Astrocyte of the cerebellum (primary cell): ENCODE measurements around the gene HLA-DOB.
"Not testable (repeated sequence)": the region's sequence is repeated elsewhere in the genome, so short reads cannot be mapped to it uniquely, and the experiment has no call there.

Experiments
- DNase-seq: peaks from one replicate; pipeline ENCODE4 v3.0.0-alpha.2; 2011; ENCODE audit warnings: low read depth
- H3K4me3 ChIP-seq: 2 replicates; pipeline ENCODE4 v1.5.1; 2011; ENCODE audit warnings: mild to moderate bottlenecking, low read depth, low read length, moderate library complexity
- in situ Hi-C: cut with HindIII; loops from 2 replicates; pipeline ENCODE4 v1.10.0; 2017; ENCODE audit warnings: low sequenced_read_pairs
- TF ChIP-seq, protein P1 (sequence below): IDR thresholded peaks from 2 replicates; pipeline ENCODE4 v1.5.1; 2012; ENCODE audit warnings: low read length, low read depth, moderate library complexity, mild to moderate bottlenecking; ENCODE audit errors: missing control alignments

Gene HLA-DOB

GRCh38 chr6:32815996-32816395, 806 bp downstream of the HLA-DOB start:
- no peak for DNase-seq
- TF ChIP-seq, protein P1, sequence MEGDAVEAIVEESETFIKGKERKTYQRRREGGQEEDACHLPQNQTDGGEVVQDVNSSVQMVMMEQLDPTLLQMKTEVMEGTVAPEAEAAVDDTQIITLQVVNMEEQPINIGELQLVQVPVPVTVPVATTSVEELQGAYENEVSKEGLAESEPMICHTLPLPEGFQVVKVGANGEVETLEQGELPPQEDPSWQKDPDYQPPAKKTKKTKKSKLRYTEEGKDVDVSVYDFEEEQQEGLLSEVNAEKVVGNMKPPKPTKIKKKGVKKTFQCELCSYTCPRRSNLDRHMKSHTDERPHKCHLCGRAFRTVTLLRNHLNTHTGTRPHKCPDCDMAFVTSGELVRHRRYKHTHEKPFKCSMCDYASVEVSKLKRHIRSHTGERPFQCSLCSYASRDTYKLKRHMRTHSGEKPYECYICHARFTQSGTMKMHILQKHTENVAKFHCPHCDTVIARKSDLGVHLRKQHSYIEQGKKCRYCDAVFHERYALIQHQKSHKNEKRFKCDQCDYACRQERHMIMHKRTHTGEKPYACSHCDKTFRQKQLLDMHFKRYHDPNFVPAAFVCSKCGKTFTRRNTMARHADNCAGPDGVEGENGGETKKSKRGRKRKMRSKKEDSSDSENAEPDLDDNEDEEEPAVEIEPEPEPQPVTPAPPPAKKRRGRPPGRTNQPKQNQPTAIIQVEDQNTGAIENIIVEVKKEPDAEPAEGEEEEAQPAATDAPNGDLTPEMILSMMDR, result no peak
- no peak overlapping the region for H3K4me3 ChIP-seq
- in situ Hi-C loops, result no loop called here

- TF ChIP-seq, protein P1, result no peak
- in situ Hi-C loops, result no loop called here
- DNase-seq, result no peak
- H3K4me3 ChIP-seq, result no peak overlapping the region
Observed at GRCh38 chr6:32815115-32815514, 1.7 kb downstream of the HLA-DOB start.

DNA sequence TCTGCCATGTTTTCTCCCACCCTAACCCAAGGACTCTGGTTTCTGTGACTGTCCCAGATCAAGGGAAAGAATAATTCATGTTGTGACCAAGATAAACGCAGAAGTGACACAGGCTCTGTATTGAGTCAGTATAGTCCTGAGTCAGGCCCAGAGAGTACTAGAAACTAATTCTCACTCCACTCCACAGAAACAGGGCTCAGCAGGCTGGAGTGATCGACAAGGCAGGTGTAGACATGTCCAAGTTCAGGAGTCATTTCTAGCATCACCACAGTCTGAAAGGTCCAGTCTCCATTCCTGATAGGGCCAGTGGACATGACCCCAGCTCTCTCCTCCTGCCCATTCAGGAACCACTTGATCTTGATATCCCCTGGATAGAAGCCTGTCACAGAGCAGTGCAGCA, 2.7 kb downstream of the HLA-DOB start:
- no peak overlapping the region for H3K4me3 ChIP-seq
- TF ChIP-seq, protein P1, result no peak
- DNase-seq, result no peak
- in situ Hi-C loops, result no loop called here

GRCh38 chr6:32809171-32809570, 7.6 kb downstream of the HLA-DOB start:
- no peak overlapping the region for H3K4me3 ChIP-seq
- in situ Hi-C loops, result no loop called here
- TF ChIP-seq, protein P1, result no peak
- DNase-seq, result no peak

GRCh38 chr6:32807020-32807580, 9.7 kb downstream of the HLA-DOB start:
- TF ChIP-seq, protein P1, result no peak
- in situ Hi-C loops, result no loop called here
- no peak for DNase-seq
- H3K4me3 ChIP-seq, result no peak overlapping the region

DNA sequence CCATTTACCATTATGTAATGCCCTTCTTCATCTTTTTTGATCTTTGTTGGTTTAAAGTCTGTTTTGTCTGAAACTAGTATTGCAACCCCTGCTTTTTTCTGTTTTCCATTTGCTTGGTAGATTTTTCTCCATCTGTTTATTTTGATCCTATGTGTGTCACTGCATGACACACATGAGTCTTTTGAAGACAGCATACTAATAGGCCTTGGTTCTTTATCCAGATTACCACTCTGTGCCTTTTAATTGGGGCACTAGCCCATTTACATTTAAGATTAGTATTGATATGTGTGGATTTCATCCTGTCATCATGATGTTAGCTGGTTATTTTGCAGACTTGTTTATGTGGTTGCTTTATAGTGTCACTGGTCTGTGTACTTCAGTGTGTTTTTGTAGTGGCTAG, 11.4 kb downstream of the HLA-DOB start:
- H3K4me3 ChIP-seq, in situ Hi-C loops, DNase-seq: not testable (repeated sequence)

DNA sequence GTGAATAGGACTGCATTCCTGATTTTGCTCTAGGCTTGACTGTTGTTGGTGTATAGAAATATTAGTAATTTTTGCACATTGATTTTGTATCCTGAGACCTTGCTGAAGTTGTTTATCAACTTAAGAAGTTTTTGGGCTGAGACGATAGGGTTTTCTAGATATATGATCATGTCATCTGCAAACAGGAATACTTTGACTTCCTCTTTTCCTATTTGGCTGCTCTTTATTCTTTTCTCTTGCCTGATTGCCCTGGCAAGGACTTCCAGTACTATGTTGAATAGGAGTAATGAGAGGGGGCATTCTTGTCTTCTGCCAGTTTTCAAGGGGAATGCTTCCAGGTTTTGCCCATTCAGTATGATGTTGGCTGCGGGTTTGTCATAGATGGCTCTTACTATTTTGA, 13.4 kb downstream of the HLA-DOB start:
- no peak for DNase-seq
- no peak overlapping the region for H3K4me3 ChIP-seq
- TF ChIP-seq, protein P1, result no peak
- in situ Hi-C loops, result no loop called here
